Posterior vena cava (tissue), 2 donors: ENCODE measurements around the gene MAJIN. TPM values are rescaled to one million over a fixed set of nuclear protein-coding genes. Genes with fewer than 3 reads are reported as not detected.
A peak's percentile ranks its signal among the peaks of the same experiment; 100 is the strongest.

Experiments used
- DNase-seq: peaks from one replicate; pipeline ENCODE4 v3.0.0-alpha.2; 2020; ENCODE audit warnings: low spot score
- intact Hi-C, 2 donors: fragments of 100-400 bp; cut with DNase I; formaldehyde crosslinking; loops; one replicate each; pipeline versions ENCODE4 v1.14.1 to v1.14.2; 2022 to 2023
- total RNA-seq, 2 donors: library from RNA; stranded (reverse); fragmentation: NEBNext Ultra II Directional; extraction: Animal tissue kit (Norgen Biotek cat#: 25700); gene quantifications; one replicate each; pipeline ENCODE4 v1.2.1, GENCODE V29; 2021
- donor health status: DM: yes; HTN: yes; CAD: no.
- donor health status: DM: yes; HTN: yes; CAD: no.

MAJIN gene
- total RNA-seq, 2 donors from 2014 or later: not detected

GRCh38 chr11:64935359-64936081, 36.4 kb downstream of the MAJIN start, which contains the start of gene GPHA2:
Gene GPHA2 (minus strand): TSS chr11:64935893. CDS start chr11:64935460, 433 bp downstream.
- intact Hi-C loops: no loop called here
- peak; percentile 43 for DNase-seq

GRCh38 chr11:64934682-64935358, 37.1 kb downstream of the MAJIN start:
- intact Hi-C loops: loop anchor here in 1 of 2 donors (5.0 kb wide), 1 partner anchor 52 kb away; no protein-coding TSS in a partner anchor
- peak; percentile 45 for DNase-seq

- DNase-seq: peak; percentile 52
- intact Hi-C loops: loop anchor here in 1 of 2 donors (5.0 kb wide), 1 partner anchor 53 kb away; no protein-coding TSS in a partner anchor
Measured at GRCh38 chr11:64933935-64934681, 37.8 kb downstream of the MAJIN start.

GRCh38 chr11:64933213-64933934, 38.5 kb downstream of the MAJIN start:
- intact Hi-C loops: loop anchor here in 1 of 2 donors (5.0 kb wide), 1 partner anchor 54 kb away; no protein-coding TSS in a partner anchor
- DNase-seq: peak; percentile 46

- intact Hi-C loops: loop anchor here in 1 of 2 donors (5.0 kb wide), 1 partner anchor 55 kb away; no protein-coding TSS in a partner anchor
- DNase-seq: no peak
Measured at GRCh38 chr11:64932324-64932723, 39.6 kb downstream of the MAJIN start.

- DNase-seq: no peak
- intact Hi-C loops: loop anchor here (1.0 to 5.0 kb wide), 2 partner anchors 23 to 56 kb away; no protein-coding TSS in a partner anchor
Measured at GRCh38 chr11:64931290-64931689, 40.6 kb downstream of the MAJIN start.

GRCh38 chr11:64930340-64930739, 41.6 kb downstream of the MAJIN start:
- intact Hi-C loops: loop anchor here in 1 of 2 donors (5.0 kb wide), 1 partner anchor 57 kb away; no protein-coding TSS in a partner anchor

GRCh38 chr11:64929625-64930024, 42.3 kb downstream of the MAJIN start:
- DNase-seq: no peak
- intact Hi-C loops: loop anchor here in 1 of 2 donors (5.0 kb wide), 1 partner anchor 58 kb away; no protein-coding TSS in a partner anchor

More at GRCh38 chr11:64930340-64930739, 41.6 kb downstream of the MAJIN start:
- no peak for DNase-seq

GRCh38 chr11:64928957-64929356, 43.0 kb downstream of the MAJIN start:
- DNase-seq: no peak
- intact Hi-C loops: no loop called here

GRCh38 chr11:64926689-64927088, 45.2 kb downstream of the MAJIN start:
- intact Hi-C loops: no loop called here
- no peak for DNase-seq

- intact Hi-C loops: no loop called here
- no peak for DNase-seq
Measured at GRCh38 chr11:64925536-64926436, 46.1 kb downstream of the MAJIN start.

GRCh38 chr11:64924910-64925284, 47.0 kb downstream of the MAJIN start:
- DNase-seq: no peak
- intact Hi-C loops: no loop called here

GRCh38 chr11:64923944-64924909, 47.7 kb downstream of the MAJIN start, which contains the start of gene PPP2R5B:
Gene PPP2R5B (plus strand): TSS chr11:64924689. CDS start chr11:64925735, 1,046 bp downstream.
- DNase-seq: peak; percentile 97
- intact Hi-C loops: no loop called here

- no peak for DNase-seq
- intact Hi-C loops: no loop called here
Measured at GRCh38 chr11:64923151-64923661, 48.7 kb downstream of the MAJIN start.

GRCh38 chr11:64921384-64921783, 50.5 kb downstream of the MAJIN start:
- intact Hi-C loops: no loop called here
- DNase-seq: no peak

GRCh38 chr11:64920124-64920523, 51.8 kb downstream of the MAJIN start:
- intact Hi-C loops: no loop called here
- no peak for DNase-seq
